Stimulated activated CD4-positive, alpha-beta T cell treated with anti-CD3 and anti-CD28 coated beads, Interleukin-1b, Interleukin-23, amount 100 ng/mL, for 4 hours (primary cell): ENCODE data around the gene POLN.

Experiments used
- DNase-seq, 2 donors: peaks; one replicate each; pipeline ENCODE4 v3.0.0-alpha.2; 2020; ENCODE audit warnings: low read depth in 2 of 2

POLN gene

GRCh38 chr4:2059726-2060602, 182.0 kb downstream of the POLN start:
- DNase-seq = no peak

GRCh38 chr4:2059046-2059725, 182.7 kb downstream of the POLN start, which contains the start of gene NAT8L:
Gene NAT8L (plus strand): TSS chr4:2059327. CDS start chr4:2059512, 185 bp downstream.
- DNase-seq = peak in 1 of 2 donors; percentile 19

- DNase-seq = peak in 1 of 2 donors; percentile 25
Measured at GRCh38 chr4:2058264-2059045, 183.5 kb downstream of the POLN start.

GRCh38 chr4:2057382-2058065, 184.4 kb downstream of the POLN start:
- DNase-seq = no peak

- DNase-seq = no peak
Measured at GRCh38 chr4:2054217-2054616, 187.7 kb downstream of the POLN start.

GRCh38 chr4:2051086-2051485, 190.8 kb downstream of the POLN start:
- DNase-seq = no peak

- DNase-seq = no peak
Measured at GRCh38 chr4:2049811-2050210, 192.1 kb downstream of the POLN start.

GRCh38 chr4:2049381-2049780, 192.5 kb downstream of the POLN start:
- DNase-seq = no peak

GRCh38 chr4:2048831-2049230, 193.1 kb downstream of the POLN start:
- no peak for DNase-seq

GRCh38 chr4:2047781-2048581, 193.9 kb downstream of the POLN start:
- no peak for DNase-seq

- DNase-seq = no peak
Measured at GRCh38 chr4:2047031-2047660, 194.8 kb downstream of the POLN start.

GRCh38 chr4:2046031-2046961, 195.6 kb downstream of the POLN start:
- no peak for DNase-seq

GRCh38 chr4:2045518-2045951, 196.4 kb downstream of the POLN start:
- DNase-seq = no peak

GRCh38 chr4:2044542-2045517, 197.1 kb downstream of the POLN start:
- DNase-seq = no peak

- no peak for DNase-seq
Measured at GRCh38 chr4:2044119-2044485, 197.8 kb downstream of the POLN start.

- DNase-seq = no peak
Measured at GRCh38 chr4:2043396-2044118, 198.4 kb downstream of the POLN start.

GRCh38 chr4:2042947-2043395, 198.9 kb downstream of the POLN start:
- DNase-seq = no peak
